ENCODE data around the gene DIP2A.

DNA sequence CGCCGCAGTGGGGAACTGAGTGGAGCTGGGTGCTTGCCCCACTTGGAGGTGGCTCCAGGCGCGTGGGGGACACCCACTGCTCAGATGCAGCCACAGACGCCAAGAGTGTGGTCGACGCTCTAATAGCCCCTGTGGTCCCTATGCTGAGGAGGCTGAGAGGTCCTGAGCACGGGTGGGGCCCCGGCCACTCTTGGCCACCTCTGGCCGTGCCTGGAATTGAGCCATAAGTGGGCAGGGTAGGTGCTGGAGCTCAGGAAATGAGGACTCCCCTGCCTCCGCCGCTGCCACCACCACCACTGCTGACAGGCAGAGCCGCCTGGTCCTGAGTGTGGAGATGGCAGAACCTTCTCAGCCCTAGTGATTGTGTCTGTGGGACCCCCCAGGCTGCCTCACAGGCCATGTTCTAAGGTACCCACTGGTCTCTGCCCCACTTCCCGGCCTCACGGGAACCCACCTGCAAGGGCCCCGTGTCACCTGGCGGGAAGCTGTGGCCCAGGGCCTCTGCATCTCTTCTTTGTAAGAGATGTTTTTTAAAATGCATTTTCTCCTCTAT is 34.6 kb upstream of the DIP2A start:
- peak in 1 of 2 experiments; percentile 18; a peak in 1 of 4 replicates for TF ChIP-seq CTCF (conservative IDR thresholded peaks at IDR 0.05; ENCODE audit: low read depth in 2 of 2)
- no peak for TF ChIP-seq EZH2 (IDR thresholded peaks at IDR 0.05; ENCODE audit: low read depth, unreplicated experiment)
- no peak for TF ChIP-seq REST (IDR thresholded peaks at IDR 0.05; ENCODE audit: unreplicated experiment)
- no peak for TF ChIP-seq POLR2AphosphoS5 (IDR thresholded peaks at IDR 0.05; ENCODE audit: low read depth)
- no peak for TF ChIP-seq EZH2phosphoT487 (IDR thresholded peaks at IDR 0.05; ENCODE audit: unreplicated experiment)
- no peak for TF ChIP-seq JUNB (IDR thresholded peaks at IDR 0.05; ENCODE audit: unreplicated experiment)
- no peak for TF ChIP-seq ZNF114 (CRISPR knock-in tag; IDR thresholded peaks at IDR 0.05)
- TF ChIP-seq NANOG (IDR thresholded peaks at IDR 0.05; ENCODE audit: borderline replicate concordance) = no peak

All from GM23338 (cell line).